T-cell (primary cell): ENCODE data around the gene RNF224. TPM values are rescaled to one million over a fixed set of nuclear protein-coding genes. Genes with fewer than 3 reads are reported as not detected.

Experiments
- ATAC-seq, 4 experiments: fragments of 200-7000 bp in 3 of 4; fragments of 150-1000 bp in 1 of 4; cut with Tn5 transposase; replicated peaks in 1 of 4; 1 replicate in 3 of 4; 2 replicates in 1 of 4; pipeline ENCODE4 v1.10.0; 2021; ENCODE audit warnings: moderate library complexity in 3 of 4, mild to moderate bottlenecking in 2 of 4, moderate number of reproducible peaks in 1 of 4
- CTCF ChIA-PET, 2 donors: fragments of 300-600 bp; sonication (Branson Sonifier 250); formaldehyde crosslinking; loops; one replicate each; lab custom pipeline; 2022; ENCODE audit warnings: antibody characterized with exemption in 2 of 2; lab: Charles Lee
- POLR2A ChIA-PET, 2 donors: fragments of 300-600 bp; sonication (Branson Sonifier 250); formaldehyde crosslinking; loops; one replicate each; lab custom pipeline; 2022; ENCODE audit warnings: antibody characterized with exemption in 2 of 2; lab: Charles Lee
- DNase-seq, 35 experiments: peaks; one replicate each; pipeline versions ENCODE4 v3.0.0 to v3.0.0-alpha.2; 2013 to 2023
- H3K27ac ChIP-seq: one replicate; pipeline ENCODE4 v1.5.1; 2013; ENCODE audit warnings: low read length
- H3K27me3 ChIP-seq, 2 experiments: replicated peaks in 1 of 2; 1 replicate in 1 of 2; 2 replicates in 1 of 2; pipeline versions ENCODE4 v1.6.1 to v1.7.0; 2013; ENCODE audit warnings: low read length in 1 of 2, mixed read lengths in 1 of 2; ENCODE audit not compliant: control insufficient read depth in 2 of 2, insufficient read depth in 2 of 2; ENCODE audit errors: extremely low read depth in 1 of 2
- H3K36me3 ChIP-seq, 2 donors: 1 replicate in 1 of 2; 2 replicates in 1 of 2; pipeline versions ENCODE4 v1.6.1 to v1.7.0; 2013; ENCODE audit warnings: low read length in 1 of 2; ENCODE audit not compliant: control insufficient read depth in 2 of 2, insufficient read depth in 1 of 2; ENCODE audit errors: extremely low read depth in 1 of 2
- H3K4me1 ChIP-seq, 2 experiments: 1 replicate in 1 of 2; 2 replicates in 1 of 2; pipeline versions ENCODE4 v1.6.1 to v1.7.0; 2013; ENCODE audit warnings: low read length in 2 of 2, mixed read lengths in 1 of 2; ENCODE audit not compliant: insufficient read depth in 2 of 2, control insufficient read depth in 1 of 2; ENCODE audit errors: extremely low read depth in 1 of 2
- H3K4me3 ChIP-seq, 2 donors: 1 replicate in 1 of 2; 2 replicates in 1 of 2; pipeline versions ENCODE4 v1.5.1 to v1.7.0; 2013; ENCODE audit warnings: mild to moderate bottlenecking in 2 of 2, low read length in 1 of 2, moderate library complexity in 1 of 2; ENCODE audit not compliant: control insufficient read depth in 1 of 2; ENCODE audit errors: extremely low read depth in 1 of 2
- H3K9me3 ChIP-seq: 2 replicates; pipeline ENCODE4 v1.7.0; 2013
- H3K27ac Mint-ChIP-seq, 2 donors: one replicate each; pipeline ENCODE4 v1.8.0; 2020 to 2021; ENCODE audit warnings: mild to moderate bottlenecking in 2 of 2, mixed read lengths in 2 of 2
- H3K27me3 Mint-ChIP-seq, 2 donors: one replicate each; pipeline ENCODE4 v1.8.0; 2021 to 2022; ENCODE audit warnings: mixed read lengths in 2 of 2
- H3K36me3 Mint-ChIP-seq: one replicate; pipeline ENCODE4 v1.8.0; 2021; ENCODE audit warnings: mixed read lengths
- H3K4me1 Mint-ChIP-seq, 3 donors: one replicate each; pipeline ENCODE4 v1.8.0; 2020 to 2022; ENCODE audit warnings: mixed read lengths in 3 of 3, mild to moderate bottlenecking in 1 of 3
- H3K4me3 Mint-ChIP-seq, 3 donors: one replicate each; pipeline ENCODE4 v1.8.0; 2020 to 2022; ENCODE audit warnings: mild to moderate bottlenecking in 3 of 3, mixed read lengths in 3 of 3, moderate library complexity in 3 of 3
- H3K9me3 Mint-ChIP-seq, 3 donors: one replicate each; pipeline ENCODE4 v1.8.0; 2020 to 2022; ENCODE audit warnings: mixed read lengths in 3 of 3
- WGBS: methylation state at CpG from one replicate; pipeline ENCODE4 v1.1.5; 2013; ENCODE audit warnings: missing lambda C conversion rate; ENCODE audit not compliant: insufficient coverage; 5-methylcytosine and 5-hydroxymethylcytosine counted together
- total RNA-seq, 35 experiments: library from RNA in 6 of 35; stranded (reverse) in 6 of 35; fragments of 120-200 nt in 1 of 35; gene quantifications; one replicate each; pipeline versions ENCODE4 v1.2.1 to v1.2.4 and lab custom pipeline; 2013 to 2026

The RNF224 gene
- total RNA-seq, 5 donors from 2014 or later (not counting 1 experiment from before 2014, with no cell fraction given): not detected

DNA sequence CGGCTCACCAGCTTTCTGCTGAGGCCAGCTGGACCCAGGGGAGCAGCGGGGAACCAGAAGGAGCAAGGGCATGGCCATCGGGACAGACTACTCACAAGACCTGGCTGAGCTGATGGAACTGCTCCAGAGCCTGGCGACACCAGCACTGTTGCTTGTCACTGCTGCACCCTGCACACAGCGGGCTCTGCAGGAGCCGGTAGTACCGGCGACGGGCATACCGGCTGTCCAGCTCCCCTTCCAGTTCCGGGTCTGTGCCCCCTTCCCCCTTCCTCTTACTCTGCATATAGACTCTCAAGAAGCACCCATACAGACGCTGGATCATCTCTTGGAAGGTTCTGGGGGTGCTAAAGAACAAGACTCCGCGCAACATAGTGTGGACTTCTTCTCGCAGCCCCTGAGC is 39.9 kb upstream of the RNF224 start:
- peak overlapping the region; percentile 83 to 85 for H3K27ac Mint-ChIP-seq
- H3K27me3 Mint-ChIP-seq: no peaks in the 10 kb centered on the region
- Histone ChIP-seq H3K27ac (no peak overlapping the region), H3K9me3 (no peaks in the 10 kb centered on the region), H3K36me3 (peaks cover 7 to 55% of the 10 kb centered on the region in 2 donors), H3K4me3 (peak overlapping the region; percentile 91 to 99), H3K4me1 (peaks cover 13 to 54% of the 10 kb centered on the region in 2 experiments), H3K27me3 (no peaks in the 10 kb centered on the region)
- POLR2A ChIA-PET: interaction anchor here (0.9 to 1.0 kb wide), 2 partner anchors 15 to 54 kb away, joined by 3 read pairs; partner anchors contain the start of gene TUBB4B (in 1 of the 2)
- no peak for DNase-seq
- peak overlapping the region; percentile 87 to 91 (median 88) for H3K4me3 Mint-ChIP-seq
- no peak for ATAC-seq
- no peaks in the 10 kb centered on the region for H3K9me3 Mint-ChIP-seq
- peaks cover 15% of the 10 kb centered on the region for H3K36me3 Mint-ChIP-seq
- CTCF ChIA-PET: no interaction called here
- H3K4me1 Mint-ChIP-seq: peaks cover 22 to 46% (median 42%) of the 10 kb centered on the region in 3 donors
- 91% methylated on average over 14 of the region's 15 CpGs for WGBS

DNA sequence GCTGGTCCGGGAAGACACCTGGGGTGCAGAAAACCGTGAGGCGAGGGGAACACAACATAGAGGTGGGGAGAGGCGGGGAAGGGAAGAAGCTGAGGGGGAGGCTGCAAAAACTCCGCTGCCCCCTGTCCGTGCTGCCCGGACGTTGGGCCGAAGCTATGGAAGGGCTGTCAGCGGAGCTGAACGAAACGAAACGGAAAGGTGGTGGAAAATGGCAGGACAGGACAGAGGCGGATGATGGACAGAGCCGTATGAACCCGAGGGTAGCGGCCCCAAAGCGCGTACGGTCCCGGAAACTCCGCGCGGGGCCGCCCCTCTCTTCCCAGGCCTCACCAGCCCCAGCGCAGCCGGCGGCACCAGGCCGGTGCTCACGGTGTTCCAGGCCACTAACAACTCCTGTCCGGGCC is 39.2 kb upstream of the RNF224 start:
- Histone ChIP-seq H3K27me3 (no peaks in the 10 kb centered on the region), H3K4me1 (peaks cover 13 to 54% of the 10 kb centered on the region in 2 experiments), H3K27ac (peak overlapping the region; percentile 74), H3K9me3 (no peaks in the 10 kb centered on the region), H3K4me3 (peak overlapping the region; percentile 91 to 99), H3K36me3 (peaks cover 7 to 48% of the 10 kb centered on the region in 2 donors)
- Mint-ChIP-seq H3K4me3 (peak overlapping the region; percentile 87 to 91 (median 88)), H3K36me3 (peaks cover 15% of the 10 kb centered on the region), H3K27ac (peak overlapping the region; percentile 85 to 90), H3K4me1 (peaks cover 22 to 46% (median 42%) of the 10 kb centered on the region in 3 donors), H3K9me3 (no peaks in the 10 kb centered on the region), H3K27me3 (no peaks in the 10 kb centered on the region)
- DNase-seq (no peak), ATAC-seq (peak in 1 of 4 experiments; percentile 26)
- ChIA-PET POLR2A (interaction anchor here (0.9 to 1.0 kb wide), 2 partner anchors 15 to 53 kb away, joined by 3 read pairs; partner anchors contain the start of gene TUBB4B (in 1 of the 2)), CTCF (interaction anchor here in 1 of 2 donors (1.4 kb wide), 2 partner anchors 13 to 59 kb away, joined by 3 to 4 read pairs; partner anchors contain the start of gene TPRN)
- WGBS: under 1% methylated on average over 30 of the region's 31 CpGs

DNA sequence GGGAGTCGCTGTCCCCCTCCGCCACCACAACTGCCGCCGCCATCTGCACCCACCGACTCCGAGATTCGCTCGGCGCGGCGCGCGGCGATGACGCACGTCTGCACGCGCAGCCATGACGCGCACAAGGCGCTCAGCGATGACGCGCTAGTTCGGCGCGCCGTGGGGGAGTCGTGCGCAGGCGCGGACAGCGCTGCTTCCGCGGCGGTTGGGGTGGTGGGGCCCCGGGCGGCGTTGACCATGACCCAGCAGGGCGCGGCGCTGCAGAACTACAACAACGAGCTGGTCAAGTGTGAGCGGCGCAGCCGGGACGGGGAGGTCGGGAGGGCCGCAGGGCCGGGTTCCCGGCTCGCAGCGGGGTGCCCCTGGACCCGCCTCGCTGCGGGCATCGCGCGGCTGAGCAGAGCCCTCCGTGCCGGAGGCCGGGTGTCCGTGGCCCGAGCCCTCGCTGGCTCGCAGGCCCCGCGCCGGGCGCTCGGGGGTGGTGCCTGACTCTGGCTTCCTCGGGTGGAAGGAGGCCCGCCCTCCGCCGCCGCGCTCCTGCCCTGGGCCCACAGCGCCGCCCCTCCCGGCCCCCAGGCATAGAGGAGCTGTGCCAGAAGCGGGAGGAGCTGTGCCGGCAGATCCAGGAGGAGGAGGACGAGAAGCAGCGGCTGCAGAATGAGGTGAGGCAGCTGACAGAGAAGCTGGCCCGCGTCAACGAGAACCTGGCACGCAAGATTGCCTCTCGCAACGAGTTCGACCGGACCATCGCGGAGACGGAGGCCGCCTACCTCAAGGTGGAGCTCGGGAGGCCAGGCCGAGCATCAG is 38.6 kb upstream of the RNF224 start, which contains the start of the genes ANAPC2 and SSNA1:
Gene ANAPC2 (minus strand): TSS at position 71 of the 807 bp plus-strand sequence. CDS start 28 bp downstream, at position 43.
Gene SSNA1 (plus strand): TSS at position 187 of the 807 bp plus-strand sequence. CDS start 51 bp downstream, at position 238.
- peak; percentile 78 to 85 (median 80) for ATAC-seq
- H3K36me3 Mint-ChIP-seq: peaks cover 11% of the 10 kb centered on the region
- peaks cover 22 to 46% (median 42%) of the 10 kb centered on the region in 3 donors for H3K4me1 Mint-ChIP-seq
- no peaks in the 10 kb centered on the region for H3K9me3 Mint-ChIP-seq
- peaks cover 13 to 54% of the 10 kb centered on the region in 2 experiments for H3K4me1 ChIP-seq
- H3K36me3 ChIP-seq: peaks cover 6 to 42% of the 10 kb centered on the region in 2 donors
- no peaks in the 10 kb centered on the region for H3K27me3 ChIP-seq
- H3K4me3 Mint-ChIP-seq: peak within 1 kb of the TSS; percentile 87 to 91 (median 88)
- ChIA-PET CTCF (interaction anchor here in 1 of 2 donors (0.6 to 1.4 kb wide), 5 partner anchors 12 to 398 kb away, joined by 3 to 5 read pairs (median 3); partner anchors contain the start of genes TMEM141 and TPRN), POLR2A (interaction anchor here (0.5 to 1.1 kb wide), 6 partner anchors 10 to 750 kb away, joined by 3 to 6 read pairs (median 4); partner anchors contain the start of gene TUBB4B (in 1 of the 2))
- peak within 1 kb of the TSS; percentile 77 for H3K27ac ChIP-seq
- H3K4me3 ChIP-seq: peak within 1 kb of the TSS; percentile 91 to 99
- DNase-seq: peak; percentile 75 to 98 (median 88)
- H3K27me3 Mint-ChIP-seq: no peaks in the 10 kb centered on the region
- peak within 1 kb of the TSS; percentile 90 to 91 for H3K27ac Mint-ChIP-seq
- H3K9me3 ChIP-seq: no peaks in the 10 kb centered on the region
- under 1% methylated on average over 98 of the region's 98 CpGs for WGBS

DNA sequence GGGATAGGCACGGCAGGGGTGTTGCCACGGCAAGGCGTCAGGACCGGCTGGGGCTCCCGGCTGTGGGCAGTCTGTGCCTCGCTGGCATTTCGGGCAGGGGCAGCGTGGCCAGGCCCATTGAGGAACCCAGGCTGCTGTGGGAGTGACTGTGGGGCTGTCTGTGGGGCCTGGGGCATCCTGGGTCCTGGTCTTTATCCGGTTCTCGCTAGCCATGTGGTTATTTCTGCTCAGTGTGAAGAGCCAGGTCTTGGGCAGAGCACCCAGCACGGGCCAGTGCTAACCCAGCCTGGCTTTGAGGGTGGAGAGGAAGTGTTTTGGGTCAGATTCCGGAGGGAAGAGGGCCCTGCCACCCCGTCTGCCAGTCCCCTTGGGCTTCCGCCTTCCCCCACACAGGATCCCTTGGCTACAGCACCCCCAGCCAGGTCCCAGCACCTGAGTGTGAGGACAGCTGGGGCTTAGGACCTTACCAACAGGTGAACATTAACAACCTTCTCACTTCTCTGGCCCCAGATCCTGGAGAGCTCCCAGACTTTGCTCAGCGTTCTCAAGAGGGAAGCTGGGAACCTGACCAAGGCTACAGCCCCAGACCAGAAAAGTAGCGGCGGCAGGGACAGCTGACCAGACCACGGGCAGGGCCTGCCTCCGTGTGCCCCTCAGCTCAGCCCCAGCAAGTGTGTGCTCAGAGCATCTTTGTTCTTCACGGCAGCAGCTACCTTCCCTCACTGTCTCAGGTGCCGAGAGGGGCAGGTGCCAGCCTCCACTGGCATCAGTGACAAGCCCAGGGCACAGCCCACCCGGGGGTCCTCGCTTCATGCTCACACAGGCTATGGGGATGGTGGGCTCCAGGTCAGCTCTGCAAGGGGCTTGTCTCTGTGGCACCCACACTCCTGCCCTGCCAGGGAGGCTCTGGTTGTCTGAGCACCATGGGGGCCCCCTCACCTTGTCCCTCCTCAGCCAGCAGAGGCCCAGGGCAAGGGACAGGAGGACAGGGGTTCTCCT is 37.7 kb upstream of the RNF224 start:
- Mint-ChIP-seq H3K27ac (peak overlapping the region; percentile 90 to 91), H3K4me1 (peaks cover 17 to 41% (median 38%) of the 10 kb centered on the region in 3 donors), H3K27me3 (no peaks in the 10 kb centered on the region), H3K9me3 (no peaks in the 10 kb centered on the region), H3K36me3 (peaks cover 5% of the 10 kb centered on the region), H3K4me3 (peak overlapping the region; percentile 86 to 90 (median 88))
- DNase-seq (no peak), ATAC-seq (no peak)
- Histone ChIP-seq H3K36me3 (peaks cover 5 to 33% of the 10 kb centered on the region in 2 donors), H3K4me3 (peak overlapping the region; percentile 91 to 99), H3K4me1 (peaks cover 13 to 54% of the 10 kb centered on the region in 2 experiments), H3K27me3 (no peaks in the 10 kb centered on the region), H3K27ac (peak overlapping the region; percentile 77), H3K9me3 (no peaks in the 10 kb centered on the region)
- ChIA-PET CTCF (interaction anchor here in 1 of 2 donors (0.6 to 1.4 kb wide), 5 partner anchors 11 to 399 kb away, joined by 3 to 5 read pairs (median 3); partner anchors contain the start of genes TMEM141 and TPRN), POLR2A (interaction anchor here in 1 of 2 donors (0.5 to 1.1 kb wide), 5 partner anchors 11 to 130 kb away, joined by 3 to 6 read pairs (median 4); partner anchors contain the start of genes TPRN and TUBB4B)
- WGBS: 47% methylated on average over 18 of the region's 23 CpGs

DNA sequence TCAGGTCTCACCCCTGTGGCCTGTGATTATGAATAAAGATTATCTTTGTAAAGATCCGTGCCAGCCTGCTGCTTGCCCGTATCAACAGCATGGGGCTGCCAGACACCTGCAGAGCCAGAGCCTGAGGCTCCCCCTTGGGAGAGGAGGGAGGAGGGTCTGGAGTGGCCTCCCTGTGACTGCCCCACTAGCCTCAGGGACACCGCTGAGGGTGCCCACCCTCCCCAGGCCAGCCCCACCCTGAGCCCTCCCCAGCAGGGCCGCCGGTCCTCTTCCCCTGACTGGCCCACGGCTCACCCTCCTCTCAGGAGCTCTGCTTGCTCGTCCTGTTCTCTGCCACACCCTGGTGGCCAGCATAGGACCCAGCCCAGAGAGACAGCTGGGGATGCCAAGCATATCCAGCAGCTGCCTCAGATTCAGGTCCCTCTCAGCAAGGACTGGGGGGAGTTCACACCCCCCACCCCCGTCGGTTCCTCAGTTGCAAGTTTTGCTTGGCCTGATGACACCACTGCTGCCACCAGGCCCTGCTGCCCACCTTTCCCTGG is 36.9 kb upstream of the RNF224 start:
- peak overlapping the region; percentile 77 for H3K27ac ChIP-seq
- Mint-ChIP-seq H3K27ac (peak overlapping the region; percentile 52 to 58), H3K4me1 (peaks cover 17 to 38% (median 35%) of the 10 kb centered on the region in 3 donors), H3K4me3 (peak overlapping the region; percentile 59 to 88 (median 86)), H3K36me3 (peaks cover 5% of the 10 kb centered on the region), H3K27me3 (no peaks in the 10 kb centered on the region), H3K9me3 (no peaks in the 10 kb centered on the region)
- CTCF ChIA-PET: no interaction called here
- H3K27me3 ChIP-seq: no peaks in the 10 kb centered on the region
- H3K4me1 ChIP-seq: peaks cover 13 to 48% of the 10 kb centered on the region in 2 experiments
- ATAC-seq (no peak), DNase-seq (no peak)
- 98% methylated on average over 8 of the region's 9 CpGs for WGBS
- POLR2A ChIA-PET: interaction anchor here in 1 of 2 donors (0.9 kb wide), 1 partner anchor 10 kb away, joined by 3 read pairs; the partner anchor contains the start of gene TPRN
- H3K36me3 ChIP-seq: peaks cover 5 to 26% of the 10 kb centered on the region in 2 donors
- H3K4me3 ChIP-seq: no peak overlapping the region
- no peaks in the 10 kb centered on the region for H3K9me3 ChIP-seq
